Lung (tissue), 12 donors: ENCODE data around the gene PRM3. TPM values are rescaled to one million over a fixed set of nuclear protein-coding genes. Genes with fewer than 3 reads are reported as not detected.

Experiments
- ATAC-seq: fragments of 200-7000 bp; cut with Tn5 transposase; one replicate; pipeline ENCODE4 v1.9.1; 2020; ENCODE audit warnings: moderate number of reproducible peaks; ENCODE audit not compliant: insufficient read depth, low FRiP score
- DNase-seq, 3 donors: peaks; one replicate each; pipeline ENCODE4 v3.0.0-alpha.2; 2013 to 2017
- H3K27ac ChIP-seq, 2 donors: one replicate each; pipeline ENCODE4 v1.5.1; 2013; ENCODE audit warnings: mild to moderate bottlenecking in 2 of 2, moderate library complexity in 2 of 2, control low read depth in 1 of 2, inconsistent platforms in 1 of 2, low read depth in 1 of 2, low read length in 1 of 2
- H3K27me3 ChIP-seq, 3 donors: one replicate each; pipeline ENCODE4 v1.5.1; 2013; ENCODE audit warnings: low read length in 2 of 3; ENCODE audit not compliant: control insufficient read depth in 3 of 3, insufficient read depth in 3 of 3
- H3K36me3 ChIP-seq, 4 donors: one replicate each; pipeline ENCODE4 v1.5.1; 2013; ENCODE audit warnings: low read length in 4 of 4, mild to moderate bottlenecking in 1 of 4, moderate library complexity in 1 of 4; ENCODE audit not compliant: control insufficient read depth in 4 of 4, insufficient read depth in 4 of 4
- H3K4me1 ChIP-seq, 5 donors: one replicate each; pipeline ENCODE4 v1.5.1; 2013; ENCODE audit warnings: low read length in 5 of 5, mild to moderate bottlenecking in 2 of 5, moderate library complexity in 1 of 5; ENCODE audit not compliant: control insufficient read depth in 5 of 5, insufficient read depth in 5 of 5
- H3K4me3 ChIP-seq: one replicate; pipeline ENCODE4 v1.5.1; 2013; ENCODE audit warnings: mild to moderate bottlenecking, control low read depth, moderate library complexity
- H3K9ac ChIP-seq, 2 donors: one replicate each; pipeline ENCODE4 v1.5.1; 2013; ENCODE audit warnings: low read length in 2 of 2, control low read depth in 1 of 2; ENCODE audit not compliant: insufficient read depth in 1 of 2
- H3K9me3 ChIP-seq, 4 donors: one replicate each; pipeline ENCODE4 v1.5.1; 2013; ENCODE audit warnings: low read length in 3 of 4, mild to moderate bottlenecking in 1 of 4, moderate library complexity in 1 of 4; ENCODE audit not compliant: control insufficient read depth in 4 of 4, insufficient read depth in 3 of 4
- WGBS, 2 donors: extraction: QIAGEN DNeasy Blood & Tissue Kit; methylation state at CpG; one replicate each; pipeline ENCODE4 v1.1.7; 2013; 5-methylcytosine and 5-hydroxymethylcytosine counted together
- polyA plus RNA-seq, 2 donors: library from polyadenylated mRNA; stranded (reverse); fragments of 200-250 nt; gene quantifications; one replicate each; pipeline ENCODE4 v1.2.1, GENCODE V29; 2013
- total RNA-seq, 2 donors: library from RNA; depleted of rRNA in 1 of 2; stranded (reverse); fragments of >200 nt in 1 of 2; gene quantifications; one replicate each; pipeline ENCODE4 v1.2.1, GENCODE V29; 2014 to 2021
- TF ChIP-seq, protein P1 (sequence below): IDR thresholded peaks from 2 replicates; pipeline ENCODE4 v1.5.1; 2012; ENCODE audit warnings: mild to moderate bottlenecking; ENCODE audit errors: control extremely low read depth, extremely low read depth
- donor health status: control.
- donor health status: control.
- donor health status: Bipolar disorder and iron deficiency.
- donor health status: healthy.
- donor health status: DM: yes; HTN: yes; CAD: no.

PRM3 gene
- total and polyA plus RNA-seq, 4 donors: not detected

DNA sequence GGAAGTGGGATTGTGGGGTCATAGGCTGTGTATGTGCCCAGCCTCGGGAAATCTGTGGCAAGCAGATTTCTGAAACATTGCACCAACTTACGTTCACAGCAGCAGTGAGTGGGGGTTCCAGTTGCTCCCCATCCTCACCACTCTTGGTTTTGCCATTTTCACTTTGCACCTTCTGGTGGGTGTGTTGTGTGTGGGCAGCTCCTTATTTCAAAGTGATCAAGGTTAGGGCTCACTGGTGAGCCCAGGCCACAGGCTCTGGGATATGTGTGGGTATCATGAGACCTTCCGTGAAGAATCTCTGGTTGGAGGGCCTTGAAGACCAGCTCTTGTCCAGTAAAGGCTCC is 37.2 kb upstream of the PRM3 start:
- no peak for ATAC-seq
- H3K27ac ChIP-seq: no peak overlapping the region
- no peaks in the 10 kb centered on the region for H3K36me3 ChIP-seq
- WGBS, 2 donors: 80 to 85% methylated on average over 3 of the region's 3 CpGs
- H3K4me3 ChIP-seq: no peak overlapping the region
- no peak overlapping the region for H3K9ac ChIP-seq
- no peak for DNase-seq
- TF ChIP-seq, protein P1, sequence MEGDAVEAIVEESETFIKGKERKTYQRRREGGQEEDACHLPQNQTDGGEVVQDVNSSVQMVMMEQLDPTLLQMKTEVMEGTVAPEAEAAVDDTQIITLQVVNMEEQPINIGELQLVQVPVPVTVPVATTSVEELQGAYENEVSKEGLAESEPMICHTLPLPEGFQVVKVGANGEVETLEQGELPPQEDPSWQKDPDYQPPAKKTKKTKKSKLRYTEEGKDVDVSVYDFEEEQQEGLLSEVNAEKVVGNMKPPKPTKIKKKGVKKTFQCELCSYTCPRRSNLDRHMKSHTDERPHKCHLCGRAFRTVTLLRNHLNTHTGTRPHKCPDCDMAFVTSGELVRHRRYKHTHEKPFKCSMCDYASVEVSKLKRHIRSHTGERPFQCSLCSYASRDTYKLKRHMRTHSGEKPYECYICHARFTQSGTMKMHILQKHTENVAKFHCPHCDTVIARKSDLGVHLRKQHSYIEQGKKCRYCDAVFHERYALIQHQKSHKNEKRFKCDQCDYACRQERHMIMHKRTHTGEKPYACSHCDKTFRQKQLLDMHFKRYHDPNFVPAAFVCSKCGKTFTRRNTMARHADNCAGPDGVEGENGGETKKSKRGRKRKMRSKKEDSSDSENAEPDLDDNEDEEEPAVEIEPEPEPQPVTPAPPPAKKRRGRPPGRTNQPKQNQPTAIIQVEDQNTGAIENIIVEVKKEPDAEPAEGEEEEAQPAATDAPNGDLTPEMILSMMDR: no peak
- no peaks in the 10 kb centered on the region for H3K9me3 ChIP-seq
- H3K4me1 ChIP-seq: peaks cover 0 to 34% (median 16%) of the 10 kb centered on the region in 5 donors
- H3K27me3 ChIP-seq: no peaks in the 10 kb centered on the region

DNA sequence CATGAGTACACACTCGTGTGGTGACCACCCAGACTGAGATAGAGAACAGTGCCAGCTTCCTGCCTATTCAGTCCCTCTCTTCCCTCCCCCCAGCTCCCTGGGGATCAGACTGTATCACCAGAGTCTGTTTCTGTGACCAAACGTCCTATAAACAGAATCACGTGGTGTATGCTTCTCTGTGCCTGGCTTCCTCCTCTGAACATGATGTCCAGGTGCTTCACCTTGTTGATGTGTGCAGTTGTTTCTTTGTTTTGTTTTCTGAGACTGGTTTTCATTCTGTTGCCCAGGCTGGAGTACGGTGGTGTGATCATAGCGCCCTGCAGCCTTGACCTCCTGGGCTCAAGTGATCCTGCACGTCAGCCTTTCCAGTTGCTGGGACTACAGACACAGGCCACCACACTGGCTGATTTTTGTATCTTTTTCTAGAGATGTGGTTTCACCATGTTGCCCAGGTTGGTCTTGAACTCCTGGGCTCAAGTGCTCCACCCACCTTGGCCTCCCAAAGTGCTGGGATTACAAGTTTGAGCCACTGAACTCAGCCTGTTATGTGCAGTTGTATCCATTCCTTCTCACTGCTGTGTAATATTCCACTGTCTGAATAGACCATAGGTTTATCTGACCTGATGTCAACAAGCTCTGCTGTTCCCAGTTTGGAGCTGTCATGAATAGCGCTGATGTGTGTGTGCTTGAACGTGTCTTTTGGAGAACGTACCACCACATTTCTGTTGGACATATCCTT is 36.6 kb upstream of the PRM3 start:
- Histone ChIP-seq H3K36me3 (no peaks in the 10 kb centered on the region), H3K9ac (no peak overlapping the region), H3K4me1 (peaks cover 0 to 29% (median 10%) of the 10 kb centered on the region in 5 donors), H3K4me3 (no peak overlapping the region), H3K27ac (no peak overlapping the region), H3K27me3 (no peaks in the 10 kb centered on the region), H3K9me3 (no peaks in the 10 kb centered on the region)
- ATAC-seq: no peak
- TF ChIP-seq, protein P1: no peak
- 63 to 64% methylated on average over 9 of the region's 9 CpGs for WGBS, 2 donors
- DNase-seq: peak; percentile 51 to 74 (median 58)

GRCh38 chr16:11308493-11309283 is 35.3 kb upstream of the PRM3 start:
- H3K27me3 ChIP-seq: no peaks in the 10 kb centered on the region
- ATAC-seq: no peak
- TF ChIP-seq, protein P1: no peak
- H3K4me1 ChIP-seq: peaks cover 0 to 24% (median 5%) of the 10 kb centered on the region in 5 donors
- H3K27ac ChIP-seq: peak overlapping the region in 1 of 2 donors; percentile 94
- H3K36me3 ChIP-seq: no peaks in the 10 kb centered on the region
- no peak for DNase-seq
- H3K4me3 ChIP-seq: no peak overlapping the region
- H3K9me3 ChIP-seq: no peaks in the 10 kb centered on the region
- H3K9ac ChIP-seq: no peak overlapping the region
- 44 to 60% methylated on average over 15 of the region's 15 CpGs for WGBS, 2 donors
